Stimulated activated CD4-positive, alpha-beta T cell treated with anti-CD3 and anti-CD28 coated beads, Interleukin-12 subunit alpha, Interleukin-12 subunit beta, amount 100 ng/mL, for 4 hours (primary cell): ENCODE results near the gene POLR2L.
A peak's percentile ranks its signal among the peaks of the same experiment; 100 is the strongest.

ENCODE experiments used
- DNase-seq: peaks from one replicate; pipeline ENCODE4 v3.0.0-alpha.2; 2020

Gene POLR2L

DNA sequence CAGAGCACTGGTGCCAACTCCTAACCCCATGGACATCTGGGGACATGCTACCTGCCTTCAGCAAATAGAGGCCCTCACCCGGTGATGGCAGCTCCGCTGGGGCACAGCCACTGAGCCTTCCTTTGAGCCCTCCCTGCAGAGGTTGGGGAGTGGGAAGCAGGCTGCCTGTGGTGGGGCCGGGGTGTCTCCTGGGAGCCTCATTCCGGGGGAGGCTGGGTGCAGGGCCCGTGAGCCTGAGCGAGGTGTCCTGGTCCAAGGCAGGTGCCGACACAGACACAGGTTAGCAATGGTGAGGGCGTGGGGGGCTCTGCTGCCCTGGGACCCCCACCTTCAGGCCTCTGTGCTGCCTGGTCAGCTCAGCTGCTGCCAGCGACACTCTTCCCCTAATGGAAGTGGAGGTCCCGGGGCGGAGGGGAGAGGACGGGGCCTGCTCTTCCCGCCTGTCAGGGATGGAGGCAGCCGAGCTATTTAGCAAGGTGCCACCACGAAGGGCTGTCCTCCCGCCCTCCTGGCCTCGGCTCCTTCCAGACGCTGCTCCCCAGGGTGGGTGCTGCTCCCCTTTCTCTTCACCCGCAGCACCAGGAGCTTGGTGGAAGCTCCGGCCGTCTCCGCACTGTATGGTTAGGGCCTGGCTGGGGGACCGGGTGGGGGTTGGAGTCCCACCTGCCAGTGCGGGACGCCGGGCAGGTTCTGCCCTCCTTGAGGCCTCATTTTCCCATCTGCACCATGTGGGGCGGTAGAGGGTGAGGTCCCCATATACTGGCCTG lies 11.5 kb upstream of the POLR2L start:
- no peak for DNase-seq

- no peak for DNase-seq
These were observed 10.4 kb upstream of the POLR2L start for GRCh38 chr11:852762-853161.

DNA sequence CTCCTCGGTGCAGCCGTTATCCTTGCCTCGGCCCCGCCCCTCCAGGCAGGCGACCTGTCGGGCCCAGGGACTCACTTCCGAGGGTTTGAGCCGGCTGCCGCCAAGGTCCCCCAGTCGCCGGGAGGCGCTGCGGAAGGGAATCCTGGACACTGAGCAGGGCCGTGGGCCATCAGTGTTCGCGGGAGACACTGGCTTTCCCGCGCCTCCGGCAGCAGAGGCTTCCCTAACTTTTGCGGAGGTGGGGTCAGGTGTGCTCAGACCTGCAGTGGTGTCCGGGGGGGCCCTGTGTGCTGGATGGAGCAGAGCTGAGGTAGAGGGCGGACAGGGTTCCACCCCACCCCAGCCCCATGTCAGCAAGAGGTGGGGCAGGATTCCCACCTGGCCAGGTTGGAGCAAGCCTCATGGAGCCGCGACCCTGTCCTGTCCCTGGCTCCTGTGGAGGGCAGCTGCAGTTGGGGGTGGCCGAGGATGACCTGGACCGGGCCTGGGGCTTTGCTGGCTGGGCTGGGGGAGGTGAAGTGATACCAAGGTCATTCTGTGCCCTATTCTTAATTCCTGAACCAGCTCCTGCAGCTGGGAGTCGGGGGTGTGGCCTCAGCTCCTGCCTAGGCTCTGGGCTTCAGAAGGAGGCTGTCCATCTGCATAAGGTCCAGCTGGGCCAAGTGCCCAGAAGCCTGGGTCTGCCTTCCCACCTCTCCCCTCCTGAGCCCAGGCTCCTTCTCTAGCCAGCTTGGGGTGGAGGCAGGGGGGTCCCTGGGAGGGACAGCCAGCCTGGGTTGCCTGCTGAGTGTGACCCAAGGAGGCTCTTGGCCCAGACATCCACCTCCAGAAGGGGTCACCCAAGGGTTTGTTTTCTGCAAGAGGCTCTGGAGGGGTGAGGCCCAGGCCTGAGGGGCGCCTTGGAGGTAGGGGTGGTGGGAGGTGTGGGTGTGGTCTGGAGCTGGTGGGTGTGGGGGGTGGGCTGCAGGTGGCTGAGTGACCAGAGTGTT lies 8.7 kb upstream of the POLR2L start:
- no peak for DNase-seq

GRCh38 chr11:849951-850774 lies 7.8 kb upstream of the POLR2L start:
- DNase-seq: no peak

- peak; percentile 47 for DNase-seq
These were observed 6.9 kb upstream of the POLR2L start for GRCh38 chr11:849104-849824.

GRCh38 chr11:848380-848931 lies 6.1 kb upstream of the POLR2L start:
- peak; percentile 64 for DNase-seq

GRCh38 chr11:847876-848275 lies 5.5 kb upstream of the POLR2L start:
- DNase-seq: no peak

DNA sequence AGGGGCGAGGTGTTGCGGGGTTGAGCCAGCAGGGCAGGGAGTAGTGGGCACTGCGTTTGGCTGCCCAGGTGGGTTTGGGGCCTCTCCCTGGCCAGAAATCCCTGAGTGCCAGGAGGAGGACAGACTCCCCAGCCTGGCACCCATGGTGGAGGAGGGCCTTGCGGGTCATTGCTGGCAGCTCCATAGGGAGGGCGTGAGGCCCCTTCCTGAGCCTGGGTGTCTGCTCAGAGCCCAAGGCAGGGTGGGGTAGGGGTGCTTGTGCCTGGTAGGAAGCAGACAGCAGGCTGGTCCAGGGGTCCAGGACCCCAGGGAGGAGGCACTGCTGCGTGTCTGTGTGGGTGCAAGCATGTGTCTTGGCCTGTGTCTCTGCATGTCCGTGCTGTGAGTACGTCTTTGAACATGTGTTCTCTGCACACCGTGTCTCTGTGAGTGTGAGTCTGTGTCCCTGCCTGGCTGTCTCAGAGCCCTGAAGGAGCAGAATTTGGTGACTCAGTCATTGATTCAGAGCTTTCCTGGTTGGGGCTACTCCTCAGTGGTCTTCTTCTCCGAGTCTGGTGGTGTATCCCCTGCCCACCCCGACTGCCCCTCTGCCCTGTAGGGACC lies 4.3 kb upstream of the POLR2L start:
- DNase-seq: no peak

DNA sequence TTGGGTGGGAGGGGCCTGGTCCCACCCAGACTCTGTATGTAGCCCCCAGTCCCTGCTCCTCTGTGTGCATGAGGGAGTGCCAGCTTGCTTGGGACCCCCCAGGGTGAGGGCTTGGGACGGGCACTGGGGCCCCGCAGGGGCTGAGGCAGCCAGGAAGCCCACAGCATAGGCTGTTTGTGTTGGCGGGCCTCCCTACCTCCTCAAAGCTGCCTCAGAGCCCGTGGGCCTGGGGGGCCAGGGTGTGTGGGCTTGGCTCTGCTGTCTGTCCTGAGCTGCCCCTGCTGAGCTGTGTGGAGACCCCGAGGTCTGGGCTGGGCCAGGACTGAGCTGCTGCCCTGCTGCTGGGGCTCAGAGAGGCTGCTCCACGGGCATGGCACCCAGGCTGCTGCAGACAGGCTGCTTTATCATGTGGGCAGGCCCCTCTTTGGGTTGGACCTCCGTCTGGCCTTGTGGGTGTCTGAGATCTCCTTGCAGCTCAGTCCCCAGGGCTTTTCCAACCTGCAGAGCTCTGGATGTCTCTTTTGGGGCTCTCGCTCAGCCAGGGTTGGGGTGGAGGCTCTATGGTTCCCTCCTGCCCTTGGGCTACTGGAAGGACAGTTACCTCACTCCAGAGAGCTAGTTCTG lies 3.7 kb upstream of the POLR2L start:
- no peak for DNase-seq

GRCh38 chr11:844693-845644 lies 2.6 kb upstream of the POLR2L start:
- no peak for DNase-seq

GRCh38 chr11:843818-844692 lies 1.7 kb upstream of the POLR2L start:
- DNase-seq: no peak

- no peak for DNase-seq
These were observed 881 bp upstream of the POLR2L start for GRCh38 chr11:843086-843734.

DNA sequence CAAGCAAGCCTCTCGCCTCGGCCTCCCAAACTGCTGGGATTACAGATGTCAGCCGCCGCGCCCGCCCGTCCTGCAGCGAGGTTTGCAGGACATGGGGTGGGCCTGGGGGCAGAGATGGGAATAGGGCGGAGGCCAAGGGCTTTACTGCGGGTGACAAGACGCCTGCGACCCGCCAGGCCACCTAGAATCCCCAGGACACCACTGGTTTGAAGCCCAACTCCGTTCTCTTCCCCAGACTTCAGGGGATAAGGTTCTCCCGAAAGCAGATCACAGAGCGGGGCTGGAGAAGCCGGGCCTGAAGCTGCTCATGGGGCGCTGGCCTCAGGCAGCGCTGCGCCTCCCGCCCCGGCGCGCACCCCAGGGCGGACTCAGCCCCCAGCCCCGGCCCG lies 354 bp downstream of the POLR2L start:
- DNase-seq: no peak

DNA sequence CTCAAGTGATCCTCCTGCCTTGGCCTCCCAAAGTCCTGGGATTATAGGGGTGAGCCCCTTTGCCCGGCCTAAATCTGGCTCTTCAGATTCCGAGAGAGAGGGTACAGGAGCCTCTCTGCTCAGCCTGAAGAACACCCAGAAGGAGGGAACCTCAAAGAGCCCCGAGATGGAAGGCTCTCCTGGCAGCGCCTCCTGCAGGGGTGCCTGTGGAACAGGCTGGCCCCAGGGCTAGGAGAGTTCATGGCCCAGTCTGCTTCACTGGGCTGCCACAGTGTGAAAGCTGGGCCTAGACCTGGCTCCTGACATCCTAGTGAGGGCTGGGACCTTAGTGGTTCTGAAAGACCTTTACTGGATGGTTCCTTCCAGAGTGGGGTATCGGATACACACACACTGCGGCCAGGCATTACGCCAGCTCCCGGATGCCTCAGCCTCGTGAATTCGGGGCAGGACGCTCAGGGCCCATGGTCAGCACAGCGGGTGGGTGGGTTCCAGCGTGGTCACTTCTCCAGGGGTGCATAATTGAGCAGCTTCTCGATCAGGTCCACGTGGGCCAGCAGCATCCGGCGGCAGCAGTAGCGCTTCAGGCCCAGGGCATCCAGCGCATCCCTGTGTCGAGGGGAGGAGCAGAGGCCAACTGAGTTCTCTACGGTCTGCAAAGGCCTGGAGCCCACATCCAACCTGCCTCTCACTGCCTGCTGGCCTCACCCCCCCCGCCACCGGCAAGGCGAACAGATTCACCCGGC lies 2.3 kb downstream of the POLR2L start:
- no peak for DNase-seq

DNA sequence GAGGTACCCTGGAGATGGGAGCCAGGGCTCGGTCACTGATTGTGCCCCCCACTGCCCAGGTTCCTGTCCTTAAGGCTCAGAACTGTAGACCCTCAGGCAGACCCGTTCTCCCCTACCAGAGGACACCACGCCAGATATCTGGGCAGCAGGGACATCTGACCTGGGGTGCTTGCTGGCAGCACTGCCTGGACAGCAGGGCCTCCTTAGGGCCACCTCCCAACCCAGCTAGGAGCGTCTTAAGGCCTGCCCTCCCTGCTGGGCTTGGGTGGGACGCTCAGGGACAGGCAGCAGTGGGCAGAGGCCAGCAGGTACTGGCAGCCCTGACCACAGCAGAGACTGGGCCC lies 3.1 kb downstream of the POLR2L start:
- DNase-seq: no peak

DNA sequence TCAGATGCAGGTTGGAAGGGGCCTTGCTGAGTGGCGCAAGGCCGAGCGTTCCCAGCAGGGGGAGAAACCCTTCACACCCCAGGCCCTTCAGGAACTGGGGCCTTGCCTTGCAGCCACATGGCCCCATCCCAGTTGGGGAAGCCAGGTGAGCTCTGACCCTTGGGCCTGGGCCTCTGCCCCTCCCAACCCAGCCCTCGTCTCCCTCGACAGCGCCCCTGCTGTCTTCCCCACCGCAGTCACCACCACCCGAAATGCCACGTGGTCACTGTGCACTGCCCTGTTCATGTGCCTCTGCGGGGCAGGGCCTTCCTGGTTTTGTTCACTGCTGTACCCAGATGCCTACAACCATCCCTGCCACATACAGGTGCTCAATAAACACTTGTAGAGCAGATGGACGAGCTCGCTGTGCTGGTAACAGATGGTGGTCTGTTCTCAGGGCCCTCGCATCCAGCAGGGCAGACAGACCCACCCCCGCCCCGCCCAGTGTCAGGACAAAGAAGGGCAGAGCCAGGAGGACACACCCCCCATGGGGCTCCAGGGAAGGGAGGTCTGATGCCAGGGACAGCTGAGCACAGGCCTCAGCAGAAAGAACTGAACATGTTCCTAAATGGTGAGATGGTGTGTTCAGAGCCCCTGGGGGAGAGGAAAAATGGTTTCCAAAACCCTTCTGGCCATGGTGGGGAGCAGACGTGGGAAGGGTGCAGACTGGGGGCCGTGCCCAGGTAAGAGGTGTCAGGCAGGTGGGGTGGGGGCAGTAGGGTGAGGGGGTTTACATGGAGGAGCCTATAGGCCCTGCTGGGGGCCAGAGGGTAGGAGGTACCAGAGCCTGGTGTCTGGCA lies 3.7 kb downstream of the POLR2L start:
- DNase-seq: no peak

DNA sequence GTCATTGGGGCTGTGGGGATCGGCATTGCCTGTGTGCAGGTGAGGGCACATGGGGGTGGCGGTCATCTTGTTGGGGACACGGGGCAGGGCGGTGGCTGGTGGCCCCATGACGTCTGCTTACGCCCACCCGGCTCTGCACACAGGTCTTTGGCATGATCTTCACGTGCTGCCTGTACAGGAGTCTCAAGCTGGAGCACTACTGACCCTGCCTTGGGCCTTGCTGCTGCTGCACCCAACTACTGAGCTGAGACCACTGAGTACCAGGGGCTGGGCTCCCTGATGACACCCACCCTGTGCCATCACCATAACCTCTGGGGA lies 4.4 kb downstream of the POLR2L start:
- DNase-seq: no peak
